GM12872 (cell line): ENCODE results near the gene NOTCH3.

Source experiments
- TF ChIP-seq, protein P1 (sequence below): IDR thresholded peaks from 3 replicates; pipeline ENCODE4 v1.5.1; 2011; ENCODE audit warnings: low read depth, mild to moderate bottlenecking, low read length, moderate library complexity; ENCODE audit not compliant: insufficient read depth

NOTCH3 gene

GRCh38 chr19:15218501-15218900 is 17.7 kb upstream of the NOTCH3 start:
- TF ChIP-seq, protein P1, sequence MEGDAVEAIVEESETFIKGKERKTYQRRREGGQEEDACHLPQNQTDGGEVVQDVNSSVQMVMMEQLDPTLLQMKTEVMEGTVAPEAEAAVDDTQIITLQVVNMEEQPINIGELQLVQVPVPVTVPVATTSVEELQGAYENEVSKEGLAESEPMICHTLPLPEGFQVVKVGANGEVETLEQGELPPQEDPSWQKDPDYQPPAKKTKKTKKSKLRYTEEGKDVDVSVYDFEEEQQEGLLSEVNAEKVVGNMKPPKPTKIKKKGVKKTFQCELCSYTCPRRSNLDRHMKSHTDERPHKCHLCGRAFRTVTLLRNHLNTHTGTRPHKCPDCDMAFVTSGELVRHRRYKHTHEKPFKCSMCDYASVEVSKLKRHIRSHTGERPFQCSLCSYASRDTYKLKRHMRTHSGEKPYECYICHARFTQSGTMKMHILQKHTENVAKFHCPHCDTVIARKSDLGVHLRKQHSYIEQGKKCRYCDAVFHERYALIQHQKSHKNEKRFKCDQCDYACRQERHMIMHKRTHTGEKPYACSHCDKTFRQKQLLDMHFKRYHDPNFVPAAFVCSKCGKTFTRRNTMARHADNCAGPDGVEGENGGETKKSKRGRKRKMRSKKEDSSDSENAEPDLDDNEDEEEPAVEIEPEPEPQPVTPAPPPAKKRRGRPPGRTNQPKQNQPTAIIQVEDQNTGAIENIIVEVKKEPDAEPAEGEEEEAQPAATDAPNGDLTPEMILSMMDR, result no peak

DNA sequence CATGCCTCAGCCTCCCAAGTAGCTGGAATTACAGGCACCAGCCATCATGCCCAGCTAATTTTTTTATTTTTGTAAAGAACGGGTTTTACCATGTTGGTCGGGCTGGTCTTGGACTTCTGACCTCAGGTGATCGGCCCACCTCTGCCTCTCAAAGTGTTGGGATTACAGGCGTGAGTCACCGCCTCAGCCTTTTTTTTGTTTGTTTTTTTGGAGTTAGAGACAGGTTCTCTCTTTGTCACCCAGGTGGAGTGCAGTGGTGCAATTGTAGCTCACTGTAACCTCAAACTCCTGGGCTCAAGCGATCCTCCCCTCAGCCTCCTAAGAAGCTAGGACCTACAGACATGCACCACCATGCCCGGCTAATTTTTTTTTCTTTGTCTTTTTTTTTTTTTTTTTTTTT is 15.6 kb upstream of the NOTCH3 start:
- TF ChIP-seq, protein P1, result no peak

DNA sequence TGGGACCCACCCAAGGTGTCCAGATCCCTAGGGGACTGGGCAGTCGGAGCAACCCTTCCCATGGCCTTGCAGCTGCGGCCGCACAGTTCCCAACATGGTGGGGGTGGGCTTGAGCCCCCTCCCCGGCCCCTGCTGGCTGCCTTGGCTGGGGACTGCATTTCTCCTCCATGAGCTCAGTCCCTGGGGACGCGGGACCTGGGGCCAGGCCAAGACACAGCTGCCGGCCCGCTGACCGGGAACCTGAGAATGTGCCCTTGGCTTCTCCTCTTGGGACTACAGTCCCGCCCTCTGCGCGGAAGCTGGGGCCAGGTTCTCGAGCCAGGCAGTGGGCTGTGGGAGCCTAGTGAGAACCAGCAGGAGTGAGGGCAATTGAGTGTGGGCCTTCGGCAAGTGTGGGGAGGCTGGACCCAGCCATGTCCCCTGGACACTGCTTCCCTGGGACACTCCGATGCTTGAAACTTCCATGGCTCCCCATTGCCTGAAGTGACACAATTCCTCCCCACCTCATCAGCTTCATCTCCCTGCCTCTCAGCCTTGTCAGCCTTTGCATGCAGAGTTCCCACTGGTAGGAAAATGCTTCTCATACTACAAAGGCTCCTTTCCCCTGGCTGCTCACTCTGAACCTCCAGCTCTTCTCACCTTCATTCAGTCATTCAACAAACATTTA is 13.1 kb upstream of the NOTCH3 start:
- TF ChIP-seq, protein P1, result no peak

- TF ChIP-seq, protein P1, result no peak
Observed at GRCh38 chr19:15212711-15213110, 11.9 kb upstream of the NOTCH3 start.

DNA sequence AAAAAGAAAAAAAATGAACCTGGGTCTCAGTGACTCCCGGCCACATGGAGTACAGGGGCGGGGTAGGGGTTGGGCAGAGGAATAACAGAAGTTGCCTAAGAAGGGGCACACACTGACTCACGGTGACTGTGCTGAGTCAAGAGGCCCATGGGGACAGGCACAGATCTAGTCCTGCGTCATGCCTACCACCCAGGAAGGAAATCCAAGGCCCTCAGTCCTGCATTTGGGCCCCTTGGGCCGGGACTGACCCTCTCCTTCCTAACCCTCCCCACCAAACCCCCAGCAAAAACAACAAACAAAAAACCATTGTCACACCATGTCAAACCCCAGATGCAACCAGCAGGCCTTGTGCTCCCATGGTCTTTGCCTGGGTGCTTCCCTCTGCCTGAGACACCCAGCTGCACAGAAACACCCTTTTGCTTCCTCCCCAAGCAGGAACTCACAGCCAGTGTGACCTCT is 9.6 kb upstream of the NOTCH3 start:
- TF ChIP-seq, protein P1, result no peak

GRCh38 chr19:15201374-15202023 is 704 bp upstream of the NOTCH3 start:
- TF ChIP-seq, protein P1, result no peak

DNA sequence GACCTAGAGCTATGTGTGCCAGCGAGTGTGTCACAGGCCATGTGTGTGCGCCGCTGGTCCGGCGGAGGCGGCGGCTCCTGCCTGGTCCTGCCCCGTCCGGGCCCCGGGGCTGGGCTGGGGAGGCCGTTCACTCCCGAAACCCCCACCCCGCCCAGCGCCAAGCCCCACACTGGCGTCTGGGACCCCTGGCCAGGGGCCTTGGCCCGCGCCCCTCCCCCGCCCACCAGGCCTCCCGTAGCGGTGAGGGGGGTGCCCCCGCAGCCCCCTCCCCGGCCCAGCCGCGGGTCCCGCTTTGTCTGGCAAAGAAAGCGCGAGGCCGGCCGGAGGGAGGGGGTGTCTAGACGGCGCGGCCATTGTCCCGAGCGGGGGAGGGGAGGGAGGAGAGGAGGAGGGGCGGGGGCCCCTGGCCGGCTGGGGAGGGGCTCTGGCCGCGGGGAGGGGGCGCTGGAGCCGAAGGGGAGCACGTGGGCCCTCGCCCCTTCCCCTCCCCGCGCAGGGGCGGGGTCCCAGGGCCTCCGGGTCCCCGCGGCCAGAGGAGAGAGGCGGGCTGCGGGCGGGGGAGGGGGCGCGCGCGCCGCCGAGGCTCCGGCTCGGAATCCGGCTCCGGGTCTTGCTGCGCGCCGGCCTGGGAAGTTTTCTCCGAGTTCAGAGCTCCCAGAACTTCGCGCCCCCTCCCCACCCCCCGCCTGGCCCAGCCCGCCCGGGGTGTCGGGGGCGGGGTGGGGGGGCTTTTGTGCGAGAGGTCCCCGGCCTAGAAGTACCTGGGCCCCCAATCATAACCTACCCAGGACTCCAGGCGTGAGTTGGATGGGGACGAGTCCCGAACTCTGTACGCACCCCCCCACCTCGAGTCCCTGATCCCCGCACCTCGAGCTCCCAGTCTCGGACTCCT is 888 bp downstream of the NOTCH3 start:
- TF ChIP-seq, protein P1, result no peak
